Measurements from ENCODE around the gene GALE. TPM values are rescaled to one million over a fixed set of nuclear protein-coding genes. Genes with fewer than 3 reads are reported as not detected.

The GALE gene
- total and polyA plus RNA-seq, 2 of the 13 experiments (the other 11 are each of a cell fraction or from before 2014, with no cell fraction given): 85.2 to 88.4 TPM

- TF ChIP-seq ZBTB34 (CRISPR knock-in tag; IDR thresholded peaks at IDR 0.05) (no peak), ELF1 (CRISPR knock-in tag; IDR thresholded peaks at IDR 0.05) (no peak), BRD4 (CRISPR knock-in tag; IDR thresholded peaks at IDR 0.05) (no peak), ZNF792 (CRISPR knock-in tag; IDR thresholded peaks at IDR 0.05) (no peak), IKZF4 (CRISPR knock-in tag; IDR thresholded peaks at IDR 0.05; ENCODE audit: borderline replicate concordance, low read depth, not compliant biosample characterization) (no peak), ZNF746 (CRISPR knock-in tag; IDR thresholded peaks at IDR 0.05) (no peak), ZBTB39 (CRISPR knock-in tag; IDR thresholded peaks at IDR 0.05) (no peak), TEAD3 (CRISPR knock-in tag; optimal IDR thresholded peaks at IDR 0.05; ENCODE audit: borderline replicate concordance) (peak; percentile 27), ZNF788 (CRISPR knock-in tag; IDR thresholded peaks at IDR 0.05; ENCODE audit: borderline replicate concordance) (peak; percentile 58; the same call in 1 of the 2 replicates), HDAC6 (IDR thresholded peaks at IDR 0.05; ENCODE audit: low read depth, low read length) (no peak), ARID4A (CRISPR knock-in tag; IDR thresholded peaks at IDR 0.05; ENCODE audit: borderline replicate concordance) (no peak), XRCC5 (optimal IDR thresholded peaks at IDR 0.05; ENCODE audit: low read length) (peak; percentile 84), ZNF879 (CRISPR knock-in tag; IDR thresholded peaks at IDR 0.05) (no peak), FOSL1 (CRISPR knock-in tag; IDR thresholded peaks at IDR 0.05; ENCODE audit: borderline replicate concordance) (no peak), CBX2 (IDR thresholded peaks at IDR 0.05; ENCODE audit: low read depth, low read length) (no peak), CBX2 (CRISPR knock-in tag; IDR thresholded peaks at IDR 0.05; ENCODE audit: low read depth) (no peak), STAG1 (CRISPR knock-in tag; IDR thresholded peaks at IDR 0.05) (peak; percentile 81), ARID5B (CRISPR knock-in tag; IDR thresholded peaks at IDR 0.05) (peak; percentile 77), SIN3A (IDR thresholded peaks at IDR 0.05; ENCODE audit: borderline replicate concordance, low read depth, low read length) (no peak), ZNF138 (CRISPR knock-in tag; IDR thresholded peaks at IDR 0.05; ENCODE audit: low read depth) (no peak), BRCA1 (CRISPR knock-in tag; IDR thresholded peaks at IDR 0.05) (no peak)
Measured at GRCh38 chr1:23809751-23810171, 9.2 kb upstream of the GALE start (continued).
